Measurements from ENCODE around the gene FASLG. TPM values are rescaled to one million over a fixed set of nuclear protein-coding genes. Genes with fewer than 3 reads are reported as not detected.
"Not testable (repeated sequence)": the region's sequence is repeated elsewhere in the genome, so short reads cannot be mapped to it uniquely, and the experiment has no call there.

Gene FASLG, protein sequence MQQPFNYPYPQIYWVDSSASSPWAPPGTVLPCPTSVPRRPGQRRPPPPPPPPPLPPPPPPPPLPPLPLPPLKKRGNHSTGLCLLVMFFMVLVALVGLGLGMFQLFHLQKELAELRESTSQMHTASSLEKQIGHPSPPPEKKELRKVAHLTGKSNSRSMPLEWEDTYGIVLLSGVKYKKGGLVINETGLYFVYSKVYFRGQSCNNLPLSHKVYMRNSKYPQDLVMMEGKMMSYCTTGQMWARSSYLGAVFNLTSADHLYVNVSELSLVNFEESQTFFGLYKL
- total RNA-seq: not detected in 2 replicates

DNA sequence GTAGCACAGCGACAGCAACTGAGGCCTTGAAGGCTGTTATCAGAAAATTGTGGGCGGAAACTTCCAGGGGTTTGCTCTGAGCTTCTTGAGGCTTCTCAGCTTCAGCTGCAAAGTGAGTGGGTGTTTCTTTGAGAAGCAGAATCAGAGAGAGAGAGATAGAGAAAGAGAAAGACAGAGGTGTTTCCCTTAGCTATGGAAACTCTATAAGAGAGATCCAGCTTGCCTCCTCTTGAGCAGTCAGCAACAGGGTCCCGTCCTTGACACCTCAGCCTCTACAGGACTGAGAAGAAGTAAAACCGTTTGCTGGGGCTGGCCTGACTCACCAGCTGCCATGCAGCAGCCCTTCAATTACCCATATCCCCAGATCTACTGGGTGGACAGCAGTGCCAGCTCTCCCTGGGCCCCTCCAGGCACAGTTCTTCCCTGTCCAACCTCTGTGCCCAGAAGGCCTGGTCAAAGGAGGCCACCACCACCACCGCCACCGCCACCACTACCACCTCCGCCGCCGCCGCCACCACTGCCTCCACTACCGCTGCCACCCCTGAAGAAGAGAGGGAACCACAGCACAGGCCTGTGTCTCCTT, at the start of gene FASLG:
Gene FASLG, plus strand, starts transcription at position 233 of the 583 bp plus-strand sequence. Its CDS starts 99 bp downstream, at position 332.
- DNase-seq (ENCODE audit: low read depth): no peak

DNA sequence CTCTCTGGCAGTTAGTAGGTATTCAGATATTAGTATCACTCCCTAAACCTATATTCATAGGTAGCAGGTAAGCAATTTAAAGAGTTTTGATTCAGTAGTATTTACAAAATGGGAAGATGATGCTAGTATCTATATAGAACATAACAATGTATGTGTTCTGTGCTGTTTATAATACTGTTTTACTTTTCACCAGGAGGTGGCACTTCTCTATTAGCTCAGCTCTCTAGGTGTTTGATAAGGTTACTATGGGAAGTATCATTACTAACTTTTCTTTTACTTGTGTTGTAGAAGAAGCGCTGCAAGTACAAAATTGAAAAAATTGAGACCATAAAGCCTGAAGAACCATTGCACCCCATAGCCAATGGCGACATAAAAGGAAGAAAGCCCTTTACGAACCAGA, 49.4 kb upstream of the FASLG start:
- peak; percentile 42 for DNase-seq (ENCODE audit: low read depth)

- no peak for DNase-seq (ENCODE audit: low read depth)
Observed at GRCh38 chr1:172612478-172612877, 46.4 kb upstream of the FASLG start.

DNA sequence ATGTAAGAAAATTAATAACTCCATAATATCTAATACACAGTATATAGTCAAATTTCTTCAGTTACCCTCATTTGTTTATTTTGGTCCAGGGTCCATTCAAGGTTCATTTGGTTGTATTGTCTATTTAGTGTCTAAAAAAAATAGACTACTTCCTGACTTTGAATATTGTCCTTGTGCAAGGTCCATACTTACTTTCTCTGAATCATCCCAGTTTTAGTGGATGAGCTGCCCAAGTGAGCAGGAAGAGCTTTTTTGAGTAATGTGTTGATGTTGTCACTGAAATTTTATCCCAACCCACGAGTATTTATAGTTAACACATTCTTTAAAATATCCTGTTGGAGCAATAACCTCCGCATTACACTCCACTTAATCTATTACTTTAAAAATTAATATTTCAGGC, 45.6 kb upstream of the FASLG start:
- DNase-seq (ENCODE audit: low read depth): peak; percentile 21

GRCh38 chr1:172616195-172616594, 42.7 kb upstream of the FASLG start:
- no peak for DNase-seq (ENCODE audit: low read depth)

- DNase-seq (ENCODE audit: low read depth): no peak
Observed at GRCh38 chr1:172616636-172617035, 42.3 kb upstream of the FASLG start.

DNA sequence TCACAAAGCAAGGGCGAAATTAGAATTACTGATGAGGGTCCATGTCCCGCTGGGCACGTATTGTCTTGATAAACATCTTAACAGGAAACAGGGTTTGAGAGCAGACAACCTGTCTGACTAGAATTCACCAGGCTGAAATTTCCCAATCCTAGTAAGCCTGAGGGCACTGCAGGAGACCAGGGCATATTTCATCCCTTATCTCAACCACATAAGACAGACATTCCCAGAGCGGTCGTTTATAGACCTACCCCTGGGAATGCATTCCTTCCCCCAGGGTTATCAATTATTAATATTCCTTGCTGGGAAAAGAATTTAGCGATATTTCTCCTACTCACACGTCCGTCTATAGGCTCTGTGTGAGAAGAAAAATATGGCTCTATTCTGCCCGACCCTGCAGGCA, 38.3 kb upstream of the FASLG start:
- not testable (repeated sequence) for DNase-seq (ENCODE audit: low read depth)

DNA sequence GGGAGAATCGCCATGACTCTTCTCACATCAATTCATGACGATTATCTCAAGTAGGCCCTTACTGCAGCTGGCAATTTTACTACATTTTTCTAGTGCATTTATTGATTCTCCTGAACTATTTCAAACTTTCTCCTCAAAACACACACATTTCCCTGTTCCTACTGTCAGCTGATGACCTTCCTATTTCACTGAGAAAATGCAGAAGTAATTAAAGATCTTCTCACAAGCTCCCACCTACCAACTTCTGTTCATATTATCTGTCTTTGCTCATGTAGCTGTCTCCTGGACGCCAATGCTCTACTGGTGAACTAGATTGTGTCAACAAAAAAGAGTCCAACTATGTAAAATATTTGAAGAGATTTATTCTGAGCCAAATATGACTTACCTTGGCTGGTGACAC, 36.4 kb upstream of the FASLG start:
- DNase-seq (ENCODE audit: low read depth): no peak

DNA sequence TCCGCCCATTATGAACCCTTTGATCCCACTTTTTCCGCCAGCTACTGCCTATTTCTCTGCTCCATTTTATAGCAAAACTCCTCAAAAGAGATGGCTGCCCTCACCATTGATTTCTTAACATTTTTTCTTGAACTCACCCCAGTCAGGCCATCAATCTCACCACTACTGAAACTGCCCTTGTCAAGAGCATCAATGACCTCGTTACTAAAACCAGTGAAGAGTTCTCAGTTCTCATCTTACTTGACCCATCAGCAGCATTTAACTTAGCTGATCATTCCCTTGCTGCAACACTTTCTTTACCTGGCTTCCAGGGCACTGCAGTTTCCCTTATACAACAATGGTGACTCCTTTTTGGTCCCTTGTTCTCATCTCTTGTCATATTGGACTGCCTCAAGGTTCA, 35.2 kb upstream of the FASLG start:
- no peak for DNase-seq (ENCODE audit: low read depth)

GRCh38 chr1:172626845-172627244, 32.1 kb upstream of the FASLG start:
- DNase-seq (ENCODE audit: low read depth): no peak

GRCh38 chr1:172627702-172628101, 31.2 kb upstream of the FASLG start:
- DNase-seq (ENCODE audit: low read depth): no peak

GRCh38 chr1:172628401-172628800, 30.5 kb upstream of the FASLG start:
- peak; percentile 33 for DNase-seq (ENCODE audit: low read depth)

DNA sequence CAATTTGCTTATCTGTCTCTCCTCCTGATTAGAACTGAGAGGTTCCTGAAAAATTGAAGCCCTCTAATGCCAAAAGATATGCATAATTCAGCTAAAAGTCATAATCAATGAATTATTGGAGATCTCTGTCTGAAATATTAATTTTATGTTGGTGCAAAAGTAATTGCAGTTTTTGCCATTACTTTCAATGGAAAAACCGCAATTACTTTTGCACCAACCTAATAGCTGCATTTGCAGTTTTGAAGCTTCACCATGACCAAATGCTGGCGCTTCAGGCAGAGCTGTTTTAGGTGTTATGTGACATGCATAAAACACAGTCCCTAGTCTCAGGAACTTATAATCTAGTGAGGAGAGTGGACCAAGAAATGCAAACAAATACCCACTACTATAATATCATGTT, 29.7 kb upstream of the FASLG start:
- no peak for DNase-seq (ENCODE audit: low read depth)

- DNase-seq (ENCODE audit: low read depth): no peak
Observed at GRCh38 chr1:172629638-172630037, 29.3 kb upstream of the FASLG start.

DNA sequence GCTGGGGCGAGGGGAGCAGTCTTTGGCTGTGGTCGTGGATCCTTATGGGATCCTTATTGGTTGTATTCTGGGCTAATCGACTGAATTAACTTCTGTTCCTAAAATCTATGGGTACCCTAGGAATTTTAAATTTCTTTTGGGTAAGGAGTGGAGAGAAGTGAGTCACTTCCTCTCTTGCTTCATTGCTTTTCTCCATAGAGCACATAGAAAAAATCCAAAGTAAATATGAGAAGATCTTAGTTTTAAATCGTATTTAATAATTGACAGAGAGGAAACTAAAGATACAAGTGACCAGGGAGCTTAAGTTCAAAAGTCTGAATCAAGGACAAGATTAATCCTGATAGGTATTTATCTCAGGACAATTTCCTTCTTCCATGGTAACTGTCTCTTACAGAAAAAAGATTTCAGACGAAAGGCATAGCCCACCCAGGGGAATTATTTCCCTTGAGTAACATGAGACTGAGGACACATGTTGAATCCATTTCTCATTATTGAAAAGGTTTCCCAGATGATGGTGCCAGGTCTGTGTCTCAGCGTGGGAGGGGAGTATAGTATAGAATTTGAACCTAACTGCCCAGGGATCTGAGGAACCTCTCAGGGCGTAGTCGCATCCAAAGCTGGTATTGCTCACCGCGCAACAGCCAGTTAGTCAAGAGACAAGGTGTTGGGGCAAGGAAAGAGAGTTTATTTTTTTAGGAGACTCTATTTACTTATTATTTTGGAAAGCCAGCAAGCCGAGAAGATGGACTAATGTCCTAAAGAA, 28.7 kb upstream of the FASLG start:
- DNase-seq (ENCODE audit: low read depth): peak; percentile 73

- peak; percentile 33 for DNase-seq (ENCODE audit: low read depth)
Observed at GRCh38 chr1:172630868-172631267, 28.0 kb upstream of the FASLG start.

DNA sequence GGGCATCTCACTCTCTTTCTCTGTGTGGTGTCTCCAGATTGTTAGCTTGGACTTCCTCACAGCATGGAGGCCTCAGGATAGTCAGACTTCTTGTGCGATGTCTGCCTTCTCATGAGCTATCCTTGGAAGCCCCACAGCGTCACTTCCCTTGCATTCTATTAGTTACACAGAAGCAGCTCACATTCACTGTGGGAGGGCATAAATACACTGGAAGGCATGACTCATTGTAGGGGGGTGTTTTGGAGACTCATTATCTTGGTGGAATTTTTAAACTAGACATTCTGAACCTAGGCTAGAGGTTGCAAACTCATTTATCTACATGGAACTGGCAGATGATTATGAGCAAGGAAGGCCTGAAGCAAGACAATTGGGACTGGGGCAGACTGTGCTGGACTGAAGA, 21.4 kb upstream of the FASLG start:
- DNase-seq (ENCODE audit: low read depth): peak; percentile 97

GRCh38 chr1:172638249-172638648, 20.7 kb upstream of the FASLG start:
- peak; percentile 48 for DNase-seq (ENCODE audit: low read depth)

DNA sequence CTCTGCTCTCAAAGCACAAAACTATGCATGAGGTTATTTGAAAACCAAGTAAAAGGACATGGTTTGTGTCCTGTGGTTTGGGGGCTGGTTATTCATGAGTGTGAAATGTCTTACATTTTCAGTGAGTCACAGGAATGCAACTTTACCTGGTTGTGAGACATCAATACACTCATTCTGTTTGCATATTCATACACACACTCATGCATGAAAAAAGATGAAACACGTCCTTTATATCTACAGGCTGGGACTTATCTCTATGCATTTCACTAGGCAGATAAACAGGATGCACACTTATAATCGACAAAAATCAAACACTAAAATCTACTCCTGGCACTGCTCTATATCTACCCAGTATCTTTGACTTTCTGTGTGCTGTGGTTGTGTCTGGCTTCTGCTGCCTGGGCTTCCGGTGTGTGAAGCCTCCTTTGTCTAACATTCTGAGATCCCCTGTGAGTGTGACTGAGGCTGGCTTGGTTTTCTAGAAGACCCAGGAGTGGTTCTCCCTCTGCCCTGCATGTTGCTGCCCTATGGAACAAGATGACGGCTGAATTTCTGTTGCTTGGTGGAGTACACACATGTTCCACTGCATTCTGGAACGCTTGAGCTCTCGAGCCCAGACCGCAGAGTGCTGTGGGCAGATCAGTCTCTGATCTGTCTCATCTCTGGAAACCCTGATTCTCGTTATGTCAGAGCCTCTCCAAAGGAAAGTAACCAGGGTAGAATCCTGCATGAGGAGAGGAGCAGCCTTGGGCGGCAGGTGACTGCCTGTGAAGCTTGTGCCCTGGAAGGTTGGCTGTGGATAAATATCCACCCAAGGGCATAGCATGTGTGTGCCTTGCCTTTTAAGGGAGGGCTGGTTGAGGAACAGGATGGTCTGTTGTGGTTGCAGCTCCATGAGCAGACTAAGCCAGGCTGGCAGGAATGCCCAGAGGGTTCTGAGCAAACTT, 19.7 kb upstream of the FASLG start:
- peak; percentile 100 for DNase-seq (ENCODE audit: low read depth)

DNA sequence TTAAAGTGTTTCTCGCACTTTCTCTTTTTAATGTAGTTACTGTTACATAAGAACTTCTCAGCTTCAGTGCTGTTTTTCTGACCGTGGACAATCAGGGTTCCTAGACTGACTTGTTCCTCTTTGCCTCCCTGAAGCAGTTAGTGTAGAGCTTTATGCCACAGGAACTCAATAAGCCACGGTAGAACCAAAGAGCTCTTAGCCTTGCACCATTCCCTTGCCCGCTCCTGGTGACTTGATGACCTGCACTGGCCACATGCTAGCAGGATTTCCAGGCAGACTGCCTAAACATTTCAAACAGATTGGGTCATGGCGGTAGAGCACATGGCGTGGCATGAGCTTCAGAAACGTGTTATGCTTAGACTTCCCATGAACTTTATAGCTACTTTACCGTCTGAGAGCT, 18.8 kb upstream of the FASLG start:
- DNase-seq (ENCODE audit: low read depth): peak; percentile 62

DNA sequence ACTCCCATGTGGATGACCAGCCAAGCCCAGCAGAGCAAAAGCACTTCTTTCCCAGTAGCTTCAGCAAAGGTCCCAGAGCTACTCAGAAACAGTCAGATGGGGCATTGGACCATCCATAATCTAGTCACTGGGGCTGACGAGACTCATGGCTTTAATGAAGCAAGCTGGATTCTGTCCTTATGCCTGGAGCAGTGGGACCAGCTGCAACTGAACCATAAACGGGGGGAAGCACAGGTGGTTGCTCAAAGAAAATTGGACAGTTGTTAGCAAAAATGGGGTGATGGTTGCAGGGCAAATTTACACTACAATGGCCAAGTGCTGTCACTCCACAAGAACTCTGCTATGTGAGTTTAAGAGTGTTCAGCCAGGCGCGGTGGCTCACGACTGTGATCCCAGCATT, 17.4 kb upstream of the FASLG start:
- no peak for DNase-seq (ENCODE audit: low read depth)

- no peak for DNase-seq (ENCODE audit: low read depth)
Observed at GRCh38 chr1:172642970-172643369, 15.9 kb upstream of the FASLG start.

Measured in renal cortical epithelial cell (primary cell).